CD4-positive, alpha-beta T cell treated with Interleukin-15 for 4 hours (primary cell): ENCODE results near the gene SF3B2.

ENCODE experiments used
- DNase-seq: peaks from one replicate; pipeline ENCODE4 v3.0.0-alpha.2; 2020; ENCODE audit warnings: low spot score

Gene SF3B2

GRCh38 chr11:66047541-66048365 is 4.4 kb upstream of the SF3B2 start:
- DNase-seq: no peak

GRCh38 chr11:66048547-66049323 is 3.4 kb upstream of the SF3B2 start, which contains the start of gene GAL3ST3:
TSS of gene GAL3ST3 (minus strand) at chr11:66049161. CDS start at chr11:66045415, 3,746 bp downstream.
- DNase-seq: no peak

DNA sequence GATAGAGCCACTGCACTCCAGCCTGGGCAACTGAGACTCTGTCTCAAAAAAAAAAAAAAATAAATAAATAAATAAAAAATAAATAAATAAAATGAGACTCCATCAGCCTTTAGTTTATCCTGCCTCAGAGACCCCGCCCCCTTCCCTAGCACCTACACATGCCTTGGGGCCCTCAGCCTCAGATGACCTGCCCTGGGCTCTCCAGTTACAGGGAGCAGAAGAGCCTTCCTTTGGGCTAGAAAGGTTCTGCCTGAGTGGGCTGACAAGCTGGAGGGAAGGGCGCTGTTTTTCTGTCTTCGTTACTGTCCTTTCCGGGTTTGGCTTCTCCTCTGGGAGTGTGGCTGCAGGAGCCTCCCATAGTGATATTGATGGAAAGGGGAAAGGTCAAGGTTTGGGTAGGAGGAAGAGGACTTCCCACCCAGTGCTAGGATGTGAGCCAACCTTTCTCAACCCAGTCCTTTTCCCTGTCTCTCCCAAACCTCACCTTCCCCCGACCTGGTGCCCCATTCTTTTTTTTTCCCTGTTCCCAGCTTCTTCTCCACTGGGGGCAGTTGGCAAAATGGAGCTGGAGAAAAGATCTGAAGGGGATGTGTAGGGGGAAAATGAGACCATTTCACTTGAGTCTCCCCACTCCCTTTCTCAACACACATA is 1.5 kb upstream of the SF3B2 start:
- no peak for DNase-seq

DNA sequence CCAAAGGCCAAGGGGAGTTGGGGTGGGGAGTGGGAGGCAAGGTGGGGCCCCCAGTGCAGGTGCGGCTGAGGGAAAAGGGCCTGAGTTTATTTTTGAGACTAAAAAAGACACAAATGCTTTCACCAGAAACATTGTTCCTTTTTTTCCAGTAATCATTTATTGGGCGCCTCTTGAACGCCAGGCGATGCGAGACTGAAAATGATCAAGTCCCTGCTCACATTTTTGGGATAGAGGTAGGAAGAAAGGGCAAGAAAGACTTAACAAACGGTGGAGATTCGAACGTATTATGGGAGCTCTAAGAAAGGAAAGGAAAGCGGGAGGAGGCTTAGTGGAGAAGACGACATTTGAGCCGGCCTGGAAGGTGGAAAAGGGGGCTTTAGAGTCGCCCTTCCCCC is 796 bp upstream of the SF3B2 start:
- no peak for DNase-seq

DNA sequence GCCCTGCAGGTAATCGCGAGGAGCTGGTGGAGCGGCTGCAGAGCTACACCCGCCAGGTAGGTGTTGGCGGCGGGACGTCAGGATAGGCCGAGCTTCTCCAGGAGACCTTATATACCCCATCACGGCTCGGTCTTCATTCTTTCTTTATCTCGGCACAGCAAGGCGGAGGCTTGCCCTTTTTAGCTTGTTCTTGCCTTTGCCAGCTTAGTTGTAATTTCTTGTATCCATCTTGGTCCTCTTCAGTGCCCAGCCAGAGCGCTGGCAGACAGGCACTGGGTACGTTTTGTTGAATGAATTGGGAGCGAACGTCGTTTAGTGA is 459 bp downstream of the SF3B2 start:
- DNase-seq: no peak

DNA sequence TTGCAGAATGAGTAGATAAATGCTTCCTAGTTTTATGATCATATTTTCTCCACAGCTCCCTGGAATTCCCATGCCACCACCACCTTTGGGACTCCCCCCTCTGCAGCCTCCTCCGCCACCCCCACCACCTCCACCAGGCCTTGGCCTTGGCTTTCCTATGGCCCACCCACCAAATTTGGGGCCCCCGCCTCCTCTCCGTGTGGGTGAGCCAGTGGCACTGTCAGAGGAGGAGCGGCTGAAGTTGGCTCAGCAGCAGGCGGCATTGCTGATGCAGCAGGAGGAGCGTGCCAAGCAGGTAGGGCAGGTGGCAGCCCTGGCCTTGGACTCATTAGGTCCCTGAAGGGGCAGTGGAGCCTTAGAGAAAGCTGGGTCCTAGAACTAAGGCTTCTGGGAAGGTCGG is 2.9 kb downstream of the SF3B2 start:
- no peak for DNase-seq

DNA sequence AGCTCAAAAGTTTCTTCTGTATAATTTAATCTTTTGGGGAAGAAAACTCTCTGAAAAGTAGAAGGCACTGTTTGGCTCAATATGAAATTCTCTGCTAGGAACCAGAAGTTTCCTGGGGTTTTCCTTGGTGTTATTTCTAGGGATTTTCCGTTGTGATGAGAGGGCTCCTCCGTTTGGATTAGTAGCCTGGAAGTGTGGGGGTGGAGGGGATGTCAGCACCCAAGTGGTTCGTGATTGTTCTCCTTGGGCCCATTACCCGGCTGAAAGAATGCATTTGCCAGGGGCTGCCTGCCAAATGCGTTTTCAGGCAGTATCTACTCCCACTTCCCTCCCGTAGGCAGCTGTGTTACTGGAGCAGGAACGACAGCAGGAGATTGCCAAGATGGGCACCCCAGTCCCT is 4.3 kb downstream of the SF3B2 start:
- DNase-seq: no peak

GRCh38 chr11:66059966-66060680 is 8.0 kb downstream of the SF3B2 start:
- DNase-seq: no peak

DNA sequence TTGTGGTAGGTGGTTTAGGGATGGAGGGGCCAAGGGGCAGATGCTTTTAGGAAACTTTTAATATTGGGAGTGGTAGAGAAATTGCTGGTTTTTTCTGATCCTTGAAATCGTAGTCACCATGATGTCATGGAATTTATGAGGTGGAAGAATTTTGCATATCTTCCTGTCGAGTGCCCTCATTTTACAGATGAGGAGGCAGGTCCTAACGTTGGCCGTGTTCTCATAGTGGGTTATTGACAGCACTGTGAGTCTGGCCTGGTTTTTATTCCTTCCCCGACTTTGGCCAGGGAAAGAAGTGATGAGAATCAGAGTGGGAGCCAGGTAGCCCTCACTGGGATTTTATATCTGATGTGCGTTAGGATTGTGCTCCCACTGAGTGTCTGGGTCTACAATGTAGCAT is 9.1 kb downstream of the SF3B2 start:
- DNase-seq: no peak

DNA sequence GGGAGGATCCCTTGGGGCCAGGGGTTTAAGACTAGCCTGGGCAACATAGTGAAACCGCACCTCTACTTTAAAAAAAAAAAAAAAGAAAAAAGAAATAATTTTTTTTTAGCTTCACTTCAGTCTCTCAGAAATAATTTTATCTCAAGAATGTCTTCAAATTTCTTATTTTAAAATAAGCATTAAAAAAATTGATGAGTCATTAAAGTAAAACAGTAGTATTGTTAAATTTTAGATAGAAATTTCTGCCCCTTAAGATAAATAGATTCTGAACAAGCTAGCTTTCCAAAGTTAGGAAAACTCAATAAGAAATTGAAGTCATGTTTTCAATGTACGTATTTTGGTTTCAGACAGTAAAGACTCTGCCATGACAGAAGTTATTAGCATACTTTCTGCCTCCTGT is 10.2 kb downstream of the SF3B2 start:
- no peak for DNase-seq

DNA sequence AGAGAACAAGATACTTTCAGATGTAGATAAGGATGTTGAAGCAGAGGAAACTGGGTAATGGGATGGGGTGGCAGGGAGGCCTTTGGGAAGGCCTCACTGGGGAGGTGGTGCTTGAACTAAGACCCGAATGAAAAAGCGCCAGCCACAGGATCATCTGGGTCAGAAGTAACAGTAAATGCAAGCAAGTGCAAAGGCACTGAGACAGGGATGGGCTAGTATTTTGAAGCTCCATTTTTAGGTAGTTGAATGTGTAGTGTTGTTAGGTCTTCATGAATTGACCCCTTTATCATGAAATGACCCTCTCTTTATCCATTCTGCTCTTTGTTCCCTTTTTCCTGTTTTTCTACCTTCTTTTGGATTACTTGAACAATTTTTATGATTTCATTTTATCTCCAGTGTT is 11.7 kb downstream of the SF3B2 start:
- DNase-seq: no peak

GRCh38 chr11:66064571-66064970 is 12.4 kb downstream of the SF3B2 start:
- no peak for DNase-seq

- no peak for DNase-seq
Observed at GRCh38 chr11:66066751-66067150, 14.6 kb downstream of the SF3B2 start.

GRCh38 chr11:66067640-66068039 is 15.5 kb downstream of the SF3B2 start:
- no peak for DNase-seq

DNA sequence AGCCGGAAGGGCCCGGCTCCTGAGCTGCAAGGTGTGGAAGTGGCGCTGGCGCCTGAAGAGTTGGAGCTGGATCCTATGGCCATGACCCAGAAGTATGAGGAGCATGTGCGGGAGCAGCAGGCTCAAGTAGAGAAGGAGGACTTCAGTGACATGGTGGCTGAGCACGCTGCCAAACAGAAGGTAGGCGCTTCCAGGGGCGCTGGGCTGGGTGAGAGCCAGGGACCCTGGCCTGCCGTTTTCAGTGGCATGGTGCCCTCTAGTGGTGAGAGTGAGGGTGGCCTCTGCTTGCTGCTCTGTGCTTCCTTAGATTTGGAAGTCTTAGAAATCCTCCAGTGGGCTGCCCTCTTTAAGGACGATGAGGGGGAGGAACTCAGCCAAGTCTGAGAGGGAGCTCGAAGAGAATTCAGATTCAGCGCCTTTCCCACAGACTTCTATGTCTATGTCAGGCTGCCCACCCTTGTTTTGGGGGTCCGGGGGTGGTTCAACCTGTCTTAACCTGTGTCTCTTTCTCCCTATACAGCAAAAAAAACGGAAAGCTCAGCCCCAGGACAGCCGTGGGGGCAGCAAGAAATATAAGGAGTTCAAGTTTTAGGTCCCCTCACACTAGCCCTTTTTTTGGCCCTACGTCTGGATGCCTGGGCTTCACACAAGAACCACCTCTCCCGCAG is 16.1 kb downstream of the SF3B2 start:
- DNase-seq: peak; percentile 78

DNA sequence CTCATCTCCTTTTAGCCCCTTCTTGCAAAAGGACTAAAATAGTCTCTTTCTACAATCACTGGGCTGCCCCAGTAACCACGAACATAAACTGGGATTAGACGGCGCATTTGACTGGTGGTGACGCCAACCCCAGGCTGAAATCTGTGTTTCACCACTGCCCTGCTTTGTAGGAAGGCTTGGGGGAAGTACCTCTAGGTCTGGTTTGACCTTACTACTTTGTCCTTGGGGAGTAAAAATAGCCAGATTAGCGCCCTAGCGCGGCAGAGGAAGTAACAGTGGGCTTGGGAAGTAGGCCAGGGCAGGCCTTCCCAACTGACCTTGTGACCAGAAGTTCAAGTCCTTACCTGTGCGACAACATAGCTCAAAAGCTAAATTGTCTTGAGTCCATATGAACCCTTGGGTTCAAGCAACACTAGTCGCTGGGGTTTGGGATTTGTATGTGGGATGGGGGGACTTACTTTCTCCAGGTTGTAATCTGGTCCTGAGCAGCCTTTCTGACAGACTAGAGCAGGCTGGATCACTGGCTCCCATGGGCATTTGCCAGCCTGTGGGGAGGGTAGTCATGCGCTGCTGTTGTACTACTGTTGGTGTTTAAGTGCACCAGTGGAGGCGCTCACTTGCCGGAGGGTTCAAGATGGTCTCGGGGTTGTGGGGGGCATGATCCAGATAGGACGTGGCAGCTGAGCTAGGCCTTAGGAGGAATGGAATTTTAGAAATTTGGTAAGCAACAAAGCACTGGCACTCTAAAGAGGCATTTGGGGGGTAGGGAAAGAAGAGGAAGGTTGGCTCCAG is 17.0 kb downstream of the SF3B2 start:
- no peak for DNase-seq

GRCh38 chr11:66069715-66070603 is 17.8 kb downstream of the SF3B2 start, which contains the start of gene PACS1:
TSS of gene PACS1 (plus strand) at chr11:66070272. CDS start at chr11:66070487, 215 bp downstream.
- DNase-seq: peak; percentile 79

DNA sequence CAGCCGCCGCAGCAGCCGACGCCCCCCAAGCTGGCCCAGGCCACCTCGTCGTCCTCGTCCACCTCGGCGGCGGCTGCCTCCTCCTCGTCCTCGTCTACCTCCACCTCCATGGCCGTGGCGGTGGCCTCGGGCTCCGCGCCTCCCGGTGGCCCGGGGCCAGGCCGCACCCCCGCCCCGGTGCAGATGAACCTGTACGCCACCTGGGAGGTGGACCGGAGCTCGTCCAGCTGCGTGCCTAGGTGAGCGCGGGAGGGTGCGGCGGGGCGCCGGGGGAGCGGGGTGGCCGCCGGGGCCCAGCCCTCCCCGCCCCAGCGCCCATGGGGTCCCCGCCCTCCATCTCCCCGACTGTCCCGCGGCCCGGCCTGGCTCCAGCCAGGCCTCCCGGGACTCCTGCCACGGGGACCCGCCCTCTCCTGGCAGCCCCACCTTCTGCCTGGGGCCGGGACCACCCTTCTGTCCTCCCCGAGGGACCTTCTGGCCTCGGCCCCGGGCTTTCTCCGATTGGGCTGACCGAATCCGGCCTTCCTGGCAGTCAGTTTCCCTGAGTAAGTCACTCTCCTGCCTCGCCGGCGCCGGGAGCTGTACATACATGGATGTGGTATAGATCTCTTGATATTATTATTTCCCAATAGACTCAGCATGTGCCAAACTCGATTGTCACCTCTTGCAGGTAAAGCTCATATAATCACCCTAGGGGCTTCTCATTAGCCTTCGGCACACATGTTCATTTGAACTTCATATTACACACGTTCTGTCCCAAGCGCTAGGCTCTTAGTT is 18.6 kb downstream of the SF3B2 start:
- DNase-seq: no peak

DNA sequence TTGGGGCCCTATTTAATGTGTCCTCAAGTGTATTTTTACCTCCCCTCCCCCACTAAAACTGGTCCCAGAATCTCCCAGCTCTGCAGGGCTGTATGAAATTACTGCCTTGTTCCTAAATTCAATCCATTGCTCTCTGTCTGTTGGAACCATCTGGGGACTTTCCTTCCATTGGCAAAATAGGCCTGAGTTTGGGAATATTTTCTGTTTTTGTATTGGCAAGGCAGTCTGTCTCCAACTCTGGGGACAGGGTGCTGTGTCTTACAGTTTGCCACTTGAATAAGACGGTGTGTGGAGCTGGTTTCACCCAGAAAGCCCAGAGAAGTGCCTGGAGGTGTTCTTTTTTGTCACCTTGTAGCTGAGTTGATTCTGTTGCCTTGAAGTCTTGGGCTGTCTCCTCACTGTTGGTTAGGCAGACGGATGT is 19.2 kb downstream of the SF3B2 start:
- no peak for DNase-seq
